OCI-M1 (cell line): ENCODE results near the gene LPAR1.
"Not testable (repeated sequence)": the region's sequence is repeated elsewhere in the genome, so short reads cannot be mapped to it uniquely, and the experiment has no call there.

Source experiments
- DNase-seq: peaks from one replicate; lab custom pipeline; 2025; lab: John Stamatoyannopoulos, UW

LPAR1 gene

GRCh38 chr9:110872920-110873319 lies 165.3 kb downstream of the LPAR1 start:
- DNase-seq, result no peak

DNA sequence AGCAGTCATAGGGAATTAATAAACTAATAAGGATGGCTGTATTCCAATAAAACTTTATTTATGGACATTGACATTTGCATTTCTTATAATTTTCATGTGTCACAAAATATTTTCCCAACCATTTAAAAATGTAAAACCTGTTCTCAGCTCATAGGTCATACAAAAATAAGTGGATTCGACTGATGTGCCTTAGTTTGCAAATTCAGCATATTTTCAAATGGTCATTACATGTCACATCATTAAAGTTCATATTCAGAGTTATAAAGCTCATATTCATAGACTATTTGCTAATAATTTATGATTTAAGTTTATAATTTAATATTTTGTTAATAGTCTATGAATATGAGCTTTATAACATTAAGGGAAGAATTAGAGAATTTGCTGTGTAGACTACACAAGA lies 166.5 kb downstream of the LPAR1 start:
- no peak for DNase-seq

GRCh38 chr9:110869931-110870330 lies 168.3 kb downstream of the LPAR1 start:
- peak; percentile 86 for DNase-seq

GRCh38 chr9:110864011-110864410 lies 174.3 kb downstream of the LPAR1 start:
- no peak for DNase-seq

DNA sequence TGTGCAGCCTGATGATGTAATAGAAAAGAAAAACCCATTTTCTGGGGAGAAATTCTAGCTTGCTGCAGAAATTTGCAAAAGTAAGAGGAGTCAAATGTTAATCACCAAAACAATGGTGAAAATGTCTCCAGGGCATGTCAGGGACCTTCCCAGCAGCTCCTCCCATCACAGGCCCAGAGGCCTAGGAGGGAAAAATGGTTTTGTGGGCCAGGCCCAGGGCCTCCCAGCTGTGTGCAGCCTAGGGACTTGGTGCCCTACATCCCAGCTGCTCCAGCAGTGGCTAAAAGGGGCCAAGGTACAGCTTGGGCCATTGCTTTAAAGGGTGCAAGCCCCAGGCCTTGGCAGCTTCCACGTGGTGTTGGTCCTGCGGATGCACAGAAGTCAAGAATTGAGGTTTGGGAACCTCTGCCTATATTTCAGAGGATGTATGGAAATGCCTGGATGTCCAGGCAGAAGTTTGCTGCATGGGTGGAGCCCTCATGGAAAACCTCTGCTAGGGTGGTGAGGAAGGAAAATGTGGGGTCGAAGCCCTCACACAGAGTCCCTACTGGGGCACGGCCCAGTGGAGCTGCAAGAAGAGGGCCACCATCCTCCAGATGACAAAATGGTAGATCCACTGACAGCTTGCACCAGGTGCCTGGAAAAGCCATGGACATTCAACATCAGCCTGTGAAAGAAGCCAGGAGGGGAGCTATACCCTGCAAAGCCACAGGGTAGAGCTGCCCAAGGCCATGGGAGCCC lies 176.7 kb downstream of the LPAR1 start:
- not testable (repeated sequence) for DNase-seq

GRCh38 chr9:110856772-110857171 lies 181.5 kb downstream of the LPAR1 start:
- no peak for DNase-seq

GRCh38 chr9:110850401-110851135 lies 187.7 kb downstream of the LPAR1 start:
- no peak for DNase-seq

- peak; percentile 85 for DNase-seq
These were observed 190.6 kb downstream of the LPAR1 start for GRCh38 chr9:110847671-110848070.

- peak; percentile 19 for DNase-seq
These were observed 192.1 kb downstream of the LPAR1 start for GRCh38 chr9:110846215-110846614.

DNA sequence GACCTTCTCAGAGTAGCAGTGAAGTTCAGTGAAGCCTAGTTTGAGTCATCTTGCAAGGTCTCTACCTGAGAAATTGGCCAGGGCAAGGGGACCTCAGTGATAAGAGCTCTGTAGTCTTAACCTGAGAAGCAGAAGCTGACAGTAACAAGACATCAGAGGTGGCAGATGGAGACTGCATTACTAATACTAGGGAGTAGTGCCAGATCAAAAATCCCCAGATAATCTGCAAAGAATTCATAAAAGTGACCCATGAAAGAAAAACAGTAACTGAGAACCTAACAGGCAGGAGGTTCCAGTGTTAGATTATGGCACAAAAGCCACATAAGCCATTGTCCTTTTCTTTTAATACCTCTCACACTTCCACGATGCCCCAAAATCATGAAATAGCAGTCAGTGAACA lies 194.1 kb downstream of the LPAR1 start:
- DNase-seq, result no peak

DNA sequence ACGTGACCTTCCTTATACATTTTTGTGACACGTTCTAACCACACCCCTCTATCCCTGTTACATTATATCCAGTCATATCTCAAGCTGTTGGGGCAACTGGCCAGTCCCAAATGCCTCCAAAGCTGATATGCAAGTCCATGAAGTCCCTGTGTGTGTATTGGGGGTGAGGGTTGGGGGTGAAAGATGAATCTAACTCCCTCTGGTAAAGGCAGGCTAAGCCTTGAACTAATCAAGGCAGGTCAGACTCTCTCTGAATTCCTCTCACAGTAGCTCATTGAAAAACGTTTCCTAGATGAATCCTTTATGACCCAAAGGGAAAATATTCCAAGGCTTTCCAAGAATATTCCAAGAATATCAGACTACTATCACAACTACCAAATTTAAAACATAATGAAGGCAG lies 195.3 kb downstream of the LPAR1 start:
- no peak for DNase-seq

GRCh38 chr9:110842169-110842568 lies 196.1 kb downstream of the LPAR1 start:
- DNase-seq, result no peak

- no peak for DNase-seq
These were observed 200.8 kb downstream of the LPAR1 start for GRCh38 chr9:110837401-110838005.

DNA sequence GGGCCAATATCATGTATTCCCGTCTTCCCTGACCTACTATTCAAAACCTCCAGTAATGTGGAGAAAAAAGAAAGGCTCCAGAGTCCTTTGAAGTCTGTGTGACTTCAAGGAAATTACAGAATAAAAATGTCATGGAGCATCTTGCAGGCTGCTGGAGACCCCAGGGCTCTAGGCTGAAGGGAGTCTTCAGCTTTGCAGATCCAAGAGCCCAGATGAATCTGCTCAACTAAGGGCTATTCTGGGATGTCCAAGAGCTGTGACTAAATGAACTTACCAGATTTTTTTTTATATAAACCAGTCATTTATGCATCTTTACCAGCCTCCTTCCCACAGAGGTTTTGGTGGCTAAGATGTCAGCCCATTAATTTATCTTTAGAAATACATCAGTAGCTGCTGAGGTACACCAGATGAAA lies 202.4 kb downstream of the LPAR1 start:
- no peak for DNase-seq

GRCh38 chr9:110835404-110835803 lies 202.9 kb downstream of the LPAR1 start:
- DNase-seq, result no peak

DNA sequence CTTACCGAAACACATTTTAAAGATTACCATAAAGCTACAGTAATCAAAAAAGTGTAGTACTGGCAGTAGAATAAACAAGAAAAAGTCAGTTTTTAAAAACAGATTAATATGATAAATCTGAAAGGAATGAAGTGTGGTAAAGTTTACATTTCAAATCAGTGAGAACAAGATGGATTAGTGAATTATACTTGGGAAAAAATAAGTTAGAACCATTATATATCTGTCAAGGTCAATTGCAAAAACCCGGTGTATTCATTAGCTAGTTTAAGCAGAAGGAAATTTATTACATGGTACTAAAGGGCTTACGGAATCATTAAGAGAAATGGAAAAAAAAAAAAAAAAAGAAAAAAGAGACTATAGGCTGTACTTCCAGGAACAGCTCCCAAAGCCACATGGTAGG lies 205.3 kb downstream of the LPAR1 start:
- DNase-seq, result no peak

DNA sequence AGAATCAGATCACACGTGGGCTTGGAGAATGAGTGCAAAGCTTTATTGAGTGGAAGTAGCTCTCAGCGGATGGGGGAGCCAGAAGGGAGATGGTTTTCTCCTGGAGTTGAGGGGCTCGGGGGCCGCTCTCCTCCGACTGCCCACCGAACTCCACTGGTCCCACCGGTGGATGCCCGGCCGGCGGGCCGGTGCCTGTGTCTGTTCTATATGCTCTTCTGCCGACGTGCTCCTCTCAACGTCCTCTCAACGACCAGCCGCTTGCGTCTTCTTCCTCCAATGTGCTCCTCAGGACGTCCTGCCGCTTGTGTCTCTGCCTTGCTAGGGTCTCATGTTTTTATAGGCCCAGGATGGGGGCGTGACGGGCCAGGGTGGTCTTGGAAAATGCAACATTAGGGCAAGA lies 207.8 kb downstream of the LPAR1 start:
- no peak for DNase-seq

- DNase-seq, result no peak
These were observed 210.0 kb downstream of the LPAR1 start for GRCh38 chr9:110828264-110828663.

GRCh38 chr9:110826400-110826799 lies 211.9 kb downstream of the LPAR1 start:
- DNase-seq, result not testable (repeated sequence)

DNA sequence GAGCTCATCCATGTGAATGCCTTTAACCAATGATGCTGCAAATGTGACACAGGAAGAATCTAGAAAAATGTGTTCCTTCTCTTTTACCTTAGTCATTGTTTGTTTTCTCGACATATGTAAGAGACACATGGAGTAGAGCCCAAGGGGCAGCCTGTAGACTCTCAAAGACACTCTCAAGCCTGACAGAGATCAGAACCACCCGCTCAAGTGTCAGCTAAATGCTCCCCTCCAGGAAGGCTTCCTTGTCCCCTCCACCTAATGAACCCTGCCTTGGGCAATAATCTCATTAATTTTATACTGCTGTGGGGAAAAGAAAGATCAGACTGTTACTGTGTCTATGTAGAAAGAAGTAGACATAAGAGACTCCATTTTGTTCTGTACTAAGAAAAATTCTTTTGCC lies 212.3 kb downstream of the LPAR1 start:
- no peak for DNase-seq

GRCh38 chr9:110825129-110825528 lies 213.1 kb downstream of the LPAR1 start:
- not testable (repeated sequence) for DNase-seq
